ENCODE results near the gene PPP6R3.

- TF ChIP-seq POLR2A (IDR thresholded peaks at IDR 0.05; ENCODE audit: low read depth, low read length) (no peak), PML (IDR thresholded peaks at IDR 0.05; ENCODE audit: low read length) (no peak), FOS (IDR thresholded peaks at IDR 0.05; ENCODE audit: borderline replicate concordance, extremely low read depth, insufficient read length) (no peak), EP300 (IDR thresholded peaks at IDR 0.05; ENCODE audit: borderline replicate concordance in 1 of 2, control insufficient read depth in 1 of 2, low read depth in 2 of 2, low read length in 2 of 2) (no peak), POLR2AphosphoS5 (IDR thresholded peaks at IDR 0.05; ENCODE audit: low read length) (no peak), ZNF274 (IDR thresholded peaks at IDR 0.05; ENCODE audit: insufficient read depth, insufficient read length) (no peak)
Observed at GRCh38 chr11:68653486-68654430, 193.2 kb downstream of the PPP6R3 start.
